NCI-H2196 treated with DMSO at 0.1 percent for 48 hours (cell line): Measurements from ENCODE around the gene TXN2.
A peak's percentile ranks its signal among the peaks of the same experiment; 100 is the strongest.
"Not testable (repeated sequence)": the region's sequence is repeated elsewhere in the genome, so short reads cannot be mapped to it uniquely, and the experiment has no call there.

ENCODE experiments used
- DNase-seq: peaks from one replicate; lab custom pipeline; 2025; ENCODE audit not compliant: unreplicated experiment; lab: John Stamatoyannopoulos, UW

TXN2 gene, protein sequence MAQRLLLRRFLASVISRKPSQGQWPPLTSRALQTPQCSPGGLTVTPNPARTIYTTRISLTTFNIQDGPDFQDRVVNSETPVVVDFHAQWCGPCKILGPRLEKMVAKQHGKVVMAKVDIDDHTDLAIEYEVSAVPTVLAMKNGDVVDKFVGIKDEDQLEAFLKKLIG

DNA sequence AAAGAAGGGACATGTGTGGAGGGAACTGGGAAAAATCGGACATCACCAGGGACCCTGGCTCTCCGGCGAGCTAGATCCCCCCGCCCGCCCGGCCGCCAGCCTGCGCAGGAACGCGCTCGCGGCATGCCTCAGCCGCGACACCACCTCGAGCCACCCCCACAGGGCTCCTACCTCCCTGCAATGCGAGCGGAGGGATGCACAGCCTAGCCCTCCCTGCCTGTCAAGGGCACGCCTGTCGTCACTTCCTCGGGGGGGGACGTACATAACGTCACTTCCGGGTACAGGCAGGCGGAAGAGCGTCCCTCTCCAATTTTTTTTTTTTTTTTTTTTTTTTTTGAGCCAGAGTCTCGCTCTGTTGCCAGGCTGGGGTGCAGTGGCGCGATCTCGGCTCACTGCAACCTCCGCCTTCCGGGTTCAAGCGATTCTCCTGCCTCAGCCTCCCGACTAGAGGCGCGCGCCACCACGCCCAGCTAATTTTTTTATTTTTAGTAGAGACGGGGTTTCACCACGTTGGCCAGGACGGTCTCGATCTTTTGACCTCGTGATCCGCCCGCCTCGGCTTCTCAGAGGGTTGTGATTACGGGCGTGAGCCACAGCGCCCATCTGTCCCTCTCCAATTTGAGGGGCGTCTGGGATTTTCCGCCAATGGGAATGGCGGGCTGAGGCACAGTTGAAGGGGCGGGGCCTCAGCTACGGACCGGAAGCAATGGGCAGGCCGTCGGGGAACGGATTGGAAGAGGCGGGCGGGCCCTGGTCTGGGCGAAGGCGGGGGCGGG lies at the start of gene TXN2:
TXN2 (minus strand) TSS at position 248 of the 776 bp plus-strand sequence. CDS start 803 bp downstream, outside the sequence.
- peak; percentile 81 for DNase-seq

DNA sequence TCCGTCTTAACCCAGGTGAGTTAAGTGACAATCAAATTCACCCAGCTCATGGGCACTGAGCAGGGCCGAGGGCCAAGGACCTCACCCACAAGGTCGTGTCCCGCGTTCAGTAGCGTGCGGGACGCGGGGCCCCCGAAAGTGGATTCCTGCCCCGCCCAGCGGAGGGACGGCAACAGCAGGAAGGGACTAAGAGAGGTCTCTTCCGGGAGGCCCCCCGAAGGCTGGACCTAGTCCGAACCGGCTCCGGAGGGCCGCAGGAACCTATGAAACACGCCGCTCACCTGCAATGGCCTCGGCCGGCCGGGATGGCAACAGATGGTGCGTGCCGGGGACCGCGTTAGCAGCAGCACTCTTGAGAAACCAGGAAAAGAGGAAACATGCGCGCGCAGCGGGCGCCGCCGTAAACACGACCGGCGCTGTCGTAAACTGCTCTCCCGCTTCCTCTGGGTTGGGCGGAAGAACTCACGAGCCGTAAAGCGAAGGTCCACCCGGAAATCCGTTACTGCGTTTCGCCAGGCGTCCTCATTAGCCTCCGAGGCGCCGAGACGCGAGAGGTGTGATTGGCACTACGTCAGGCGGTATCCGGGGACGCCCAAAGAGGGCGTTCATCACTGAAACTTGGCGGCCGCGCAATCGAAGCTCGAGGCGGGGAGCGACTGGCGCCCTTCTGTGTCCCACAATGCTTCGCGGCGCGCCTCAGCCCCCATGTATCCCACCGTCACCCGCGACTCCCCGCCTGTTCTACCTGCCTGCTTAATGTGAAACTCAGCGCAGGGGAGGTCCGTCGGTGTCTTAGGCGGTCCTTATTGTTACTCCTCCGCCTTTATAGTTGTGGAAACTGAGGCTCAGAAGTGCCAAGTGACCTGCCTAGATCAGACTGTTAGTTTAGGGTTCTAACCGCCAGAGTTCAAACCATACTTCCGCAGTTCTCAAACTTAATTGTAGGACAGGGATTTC lies 47.6 kb upstream of the TXN2 start, which contains the start of gene EIF3D:
EIF3D (minus strand) TSS at position 372 of the 957 bp plus-strand sequence. CDS start 3,045 bp downstream, outside the sequence.
- DNase-seq: peak; percentile 88

DNA sequence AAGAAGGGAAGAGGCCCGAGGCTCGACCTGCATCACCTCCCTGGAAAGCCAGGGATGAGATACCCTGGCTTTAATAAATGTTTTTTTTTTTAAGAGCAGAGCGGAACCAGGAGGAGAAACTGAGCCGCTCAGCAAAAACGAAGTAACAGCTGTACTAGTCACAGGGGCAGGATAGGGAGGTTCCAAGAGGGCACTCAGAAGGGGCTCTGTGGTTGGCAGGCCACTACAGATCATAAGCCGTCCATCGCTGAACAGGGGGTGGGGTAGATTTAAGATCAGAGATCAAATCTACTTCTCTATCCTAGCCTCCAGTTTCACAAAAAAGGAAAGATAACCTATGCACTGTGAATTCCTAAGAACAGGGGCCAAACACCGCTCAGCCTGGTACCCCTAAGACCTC lies 46.9 kb upstream of the TXN2 start:
- DNase-seq: no peak

DNA sequence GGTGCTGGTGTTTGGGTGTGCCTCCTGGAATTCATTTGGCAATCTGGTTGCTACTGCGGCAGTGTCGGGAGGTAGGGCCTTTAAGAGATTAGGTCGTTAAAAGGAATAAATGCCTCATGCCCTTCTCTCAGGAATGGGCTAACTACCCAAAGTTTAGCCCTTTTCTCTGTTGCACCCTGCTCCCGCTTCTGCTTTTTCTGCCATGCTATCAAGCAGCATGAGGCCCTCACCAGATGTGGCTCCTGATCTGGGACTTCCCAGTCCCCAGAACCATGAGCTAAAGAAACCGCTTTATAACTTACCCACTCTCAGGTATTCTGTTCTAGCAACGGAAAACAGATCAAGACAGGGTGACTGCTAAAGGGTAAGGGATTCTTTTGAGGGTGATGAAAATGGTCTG lies 41.2 kb upstream of the TXN2 start:
- DNase-seq: no peak

DNA sequence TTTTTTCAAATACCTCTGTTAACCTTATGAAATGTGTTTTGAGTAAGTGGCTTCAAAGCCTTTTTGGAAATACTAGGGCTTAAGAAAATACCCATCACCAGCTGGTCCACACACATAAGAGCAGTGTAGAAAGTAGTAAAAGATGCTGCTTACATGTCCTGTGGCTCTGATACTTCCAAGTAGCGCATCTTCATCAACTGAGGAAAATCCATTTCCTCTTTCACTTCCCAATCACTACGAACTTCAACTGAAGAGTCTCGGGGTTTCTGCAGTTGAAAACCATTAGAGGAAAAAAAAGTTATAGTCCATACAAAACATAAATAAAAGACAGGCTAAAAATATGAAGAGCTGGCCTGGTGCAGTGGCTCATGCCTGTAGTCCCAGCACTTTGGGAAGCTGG lies 39.0 kb upstream of the TXN2 start:
- no peak for DNase-seq

DNA sequence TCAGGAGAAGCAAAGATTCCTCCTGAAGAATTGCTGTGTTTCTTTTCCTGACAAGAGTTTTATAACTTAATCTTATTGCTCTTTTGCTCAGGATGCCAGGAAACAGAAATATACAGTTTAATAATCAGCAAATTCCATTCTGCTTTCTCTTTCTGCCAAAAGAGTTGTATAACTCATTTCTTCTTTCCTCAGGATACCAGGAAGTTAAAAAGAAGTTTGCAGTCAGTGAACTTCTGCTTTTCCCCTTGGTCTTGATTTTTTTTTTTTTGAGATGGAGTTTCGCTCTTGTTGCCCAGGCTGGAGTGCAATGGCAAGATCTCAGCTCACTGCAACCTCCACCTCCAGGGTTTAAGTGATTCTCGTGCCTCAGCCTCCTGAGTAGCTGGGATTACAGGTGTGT lies 38.5 kb upstream of the TXN2 start:
- DNase-seq: not testable (repeated sequence)

DNA sequence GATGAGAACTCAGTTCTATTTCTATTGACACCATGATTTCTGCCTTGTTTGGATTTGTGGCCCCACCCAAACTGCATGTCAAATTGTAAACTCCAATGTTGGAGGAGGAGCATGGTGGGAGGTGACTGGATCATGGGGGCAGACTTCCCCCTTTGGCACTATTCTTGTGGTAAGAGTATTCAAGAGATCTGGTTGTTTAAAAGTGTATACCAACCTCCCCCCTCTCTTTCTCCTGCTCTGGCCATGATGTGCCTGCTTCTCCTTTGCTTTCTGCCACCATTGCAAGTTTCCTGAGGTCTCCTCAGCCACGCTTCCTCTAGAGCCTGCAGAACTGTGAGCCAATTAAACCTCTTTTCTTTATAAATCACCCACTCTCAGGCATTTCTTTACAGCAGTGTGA lies 33.3 kb upstream of the TXN2 start:
- no peak for DNase-seq

DNA sequence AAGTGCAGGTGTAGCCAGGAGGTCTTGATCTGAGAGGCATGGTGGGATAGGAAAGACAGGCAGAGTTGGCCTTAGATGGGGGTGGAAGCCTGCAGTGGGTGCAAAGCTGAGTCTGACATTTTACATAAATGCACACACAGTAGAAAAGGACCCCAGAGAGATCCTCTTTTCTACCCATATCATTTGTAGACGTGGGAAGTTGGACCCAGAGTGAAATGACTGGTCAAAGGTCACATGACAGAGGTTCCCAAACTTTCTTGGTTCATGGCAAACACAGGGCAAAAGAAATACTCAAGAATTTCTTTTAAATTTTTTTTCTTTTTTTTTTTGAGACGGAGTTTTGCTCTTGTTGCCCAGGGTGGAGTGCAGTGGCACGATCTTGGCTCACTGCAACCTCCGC lies 31.6 kb upstream of the TXN2 start:
- DNase-seq: no peak

DNA sequence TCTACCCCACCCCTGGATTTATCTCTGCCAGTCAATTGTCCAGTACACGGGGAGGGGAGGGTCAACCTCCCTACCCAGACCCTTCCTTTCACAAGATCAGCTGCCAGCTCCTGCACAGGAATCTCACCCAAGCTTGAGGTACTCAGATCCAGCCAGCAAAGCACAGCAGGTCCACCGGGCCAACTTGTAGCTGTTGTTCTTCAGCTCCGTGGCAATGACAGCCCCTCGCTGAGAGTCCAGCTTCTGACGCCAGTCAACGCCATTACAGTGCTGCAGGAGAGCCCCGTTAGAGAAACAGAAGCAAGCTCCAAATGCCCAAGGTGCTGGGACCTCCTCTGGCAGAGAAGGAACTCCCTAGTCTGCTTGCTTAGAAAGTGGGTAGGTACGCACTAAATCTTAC lies 30.9 kb upstream of the TXN2 start:
- DNase-seq: no peak

DNA sequence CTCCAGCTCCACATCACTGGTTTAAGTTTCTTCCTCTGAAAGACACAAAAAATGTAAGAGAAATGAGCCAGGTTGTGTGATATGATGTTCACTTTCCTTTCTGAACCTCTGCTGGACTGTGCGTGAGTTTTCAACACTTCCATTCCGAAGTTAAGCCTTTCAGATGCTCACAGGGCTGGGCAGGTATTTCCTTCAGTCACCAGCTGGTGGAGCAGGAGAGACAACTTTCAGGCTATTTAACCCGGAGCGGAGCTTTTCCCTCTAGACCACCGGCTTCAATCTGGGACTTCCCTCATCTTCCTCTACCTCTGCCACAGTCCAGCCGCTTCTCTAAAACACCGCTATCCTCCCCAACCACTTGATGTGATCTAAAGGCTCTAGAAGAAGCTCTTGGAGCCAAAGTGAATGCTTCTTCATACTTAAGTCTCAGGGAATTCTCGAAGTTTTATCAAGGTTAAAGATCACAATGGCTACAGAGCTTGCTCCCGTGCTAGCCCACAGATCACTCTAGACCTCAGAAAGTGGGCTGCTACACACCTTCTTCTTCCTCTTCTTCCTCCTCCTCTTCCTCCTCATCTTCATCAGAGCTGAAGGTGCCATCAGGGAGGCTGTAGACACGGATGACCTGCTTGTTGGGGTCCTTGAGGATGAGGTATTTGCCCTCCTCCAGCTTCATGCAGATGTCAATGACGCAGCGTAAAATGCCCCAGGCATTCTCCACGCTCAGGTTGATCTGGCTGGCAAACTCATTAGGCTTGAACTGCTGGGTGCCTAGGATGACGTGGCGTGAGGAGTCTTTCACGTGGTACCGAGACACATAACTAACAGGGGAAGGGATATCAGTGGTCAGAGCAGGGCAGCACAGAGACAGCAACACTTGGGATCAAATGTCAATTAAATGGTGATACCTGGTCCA lies 29.8 kb upstream of the TXN2 start:
- no peak for DNase-seq

DNA sequence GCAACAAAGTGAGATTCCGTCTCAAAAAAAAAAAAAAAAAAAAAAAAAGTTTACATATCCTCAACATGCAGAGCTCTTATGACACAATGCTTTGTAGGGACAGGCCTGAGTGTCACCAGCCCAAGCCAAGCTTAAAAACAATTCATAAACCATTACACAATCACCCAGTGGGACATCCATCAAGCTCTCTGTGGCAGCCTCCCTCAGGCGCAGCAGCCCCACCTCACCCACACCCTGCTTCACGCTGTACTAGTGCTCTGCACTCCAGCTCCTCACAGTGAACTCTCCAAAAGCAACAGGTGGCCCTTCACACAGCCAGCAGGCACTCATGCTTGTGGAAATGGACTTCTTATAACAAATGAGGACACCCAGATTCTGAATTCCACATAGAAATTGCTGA lies 28.9 kb upstream of the TXN2 start:
- DNase-seq: no peak

DNA sequence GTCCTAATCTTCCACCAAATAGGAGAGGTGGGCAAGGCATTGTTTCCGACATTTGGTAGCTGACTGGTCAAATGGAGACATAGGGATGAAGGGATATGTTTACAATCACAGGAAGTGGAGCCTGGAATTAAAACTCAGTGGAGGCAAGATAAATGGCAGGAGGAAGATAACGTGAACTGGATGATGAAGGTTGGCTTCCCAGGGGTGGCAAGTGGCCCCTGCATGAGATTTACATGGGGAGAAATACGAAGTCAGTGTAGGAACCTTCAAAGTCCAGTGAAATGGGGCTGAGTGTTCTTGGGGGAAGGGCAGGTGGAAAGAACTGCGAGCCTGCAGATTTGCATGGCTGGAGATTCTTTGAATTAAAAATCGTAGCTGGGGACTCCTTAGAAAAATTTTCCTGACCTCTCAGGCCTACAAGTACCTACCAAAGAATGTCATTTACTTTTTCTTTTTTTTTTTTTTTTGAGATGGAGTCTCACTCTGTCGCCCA lies 26.1 kb upstream of the TXN2 start:
- DNase-seq: no peak

DNA sequence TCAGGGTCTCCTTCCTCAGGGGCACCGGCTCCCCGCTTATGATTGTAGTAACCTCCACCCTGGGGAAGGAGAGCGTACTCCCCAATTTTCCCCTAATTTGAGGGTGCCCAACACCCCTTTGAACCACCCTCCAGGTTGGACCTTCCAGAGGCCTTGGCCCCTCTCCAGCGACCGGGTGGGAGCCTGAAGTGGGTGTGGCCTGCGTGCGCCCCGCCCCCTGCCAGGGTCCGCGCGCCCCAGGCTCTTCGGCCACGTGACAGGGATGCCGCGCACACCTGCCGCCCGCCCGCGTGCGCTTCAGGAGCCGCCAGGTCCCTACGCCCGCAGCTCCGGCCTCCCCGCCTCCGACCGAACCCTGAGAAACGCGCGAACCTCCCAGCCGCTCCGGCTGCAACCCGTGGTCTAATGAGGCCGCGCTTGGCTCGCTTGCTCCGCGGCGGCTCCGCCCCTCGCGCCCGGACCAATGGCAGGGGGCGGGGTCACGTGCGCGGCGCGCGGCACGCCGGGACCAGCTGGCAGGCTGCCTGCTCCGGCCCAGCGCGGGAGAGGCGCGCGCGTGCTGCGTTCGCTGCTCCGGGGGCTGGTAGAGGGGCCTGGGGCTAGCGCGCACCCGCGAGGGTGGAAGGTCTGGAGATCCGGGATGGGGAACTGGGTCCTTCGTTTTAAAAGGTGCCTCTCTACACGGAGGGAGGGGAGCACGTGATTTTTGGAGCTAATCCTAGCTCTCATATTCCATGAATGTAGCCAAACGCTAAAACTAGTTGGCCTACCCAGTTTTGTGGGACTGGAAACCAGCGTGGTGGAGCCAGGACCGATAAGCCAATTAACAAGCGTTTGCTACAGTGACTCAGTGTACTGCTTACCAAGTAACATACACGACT lies 25.4 kb upstream of the TXN2 start, which contains the start of gene FOXRED2:
FOXRED2 (minus strand) TSS at position 404 of the 881 bp plus-strand sequence. CDS start 618 bp downstream, outside the sequence.
- DNase-seq: peak; percentile 63

DNA sequence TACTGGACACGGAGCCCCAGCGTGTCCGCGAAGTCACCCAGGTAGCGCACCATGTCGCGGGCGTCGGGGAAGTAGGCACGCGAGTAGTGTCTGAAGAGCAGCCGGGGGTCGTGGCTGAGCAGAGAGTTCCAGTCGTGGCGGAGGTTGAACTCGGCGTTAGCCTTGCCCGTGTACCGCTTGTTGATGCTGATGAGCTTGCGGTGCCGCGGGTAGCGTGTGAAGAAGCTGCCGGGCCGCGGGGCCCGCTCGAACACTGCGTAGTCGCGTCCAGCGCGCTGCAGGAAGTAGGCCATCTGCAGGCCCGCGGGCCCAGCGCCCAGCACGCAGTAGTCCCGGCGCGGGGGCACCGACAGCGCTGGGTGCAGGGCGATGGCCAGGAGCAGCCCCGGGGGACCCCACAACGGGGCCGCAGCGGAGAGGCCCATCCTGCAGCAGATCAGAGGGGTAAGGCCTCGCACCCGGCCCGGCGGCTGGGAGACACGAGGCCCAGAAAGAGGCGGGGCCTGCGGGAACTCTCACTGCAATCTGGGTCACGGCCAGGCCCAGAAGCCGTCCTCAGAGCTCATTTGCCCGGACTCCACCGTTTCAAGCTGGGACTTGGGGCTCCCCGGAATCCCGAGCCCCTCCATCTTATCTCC lies 24.7 kb upstream of the TXN2 start:
- DNase-seq: no peak

DNA sequence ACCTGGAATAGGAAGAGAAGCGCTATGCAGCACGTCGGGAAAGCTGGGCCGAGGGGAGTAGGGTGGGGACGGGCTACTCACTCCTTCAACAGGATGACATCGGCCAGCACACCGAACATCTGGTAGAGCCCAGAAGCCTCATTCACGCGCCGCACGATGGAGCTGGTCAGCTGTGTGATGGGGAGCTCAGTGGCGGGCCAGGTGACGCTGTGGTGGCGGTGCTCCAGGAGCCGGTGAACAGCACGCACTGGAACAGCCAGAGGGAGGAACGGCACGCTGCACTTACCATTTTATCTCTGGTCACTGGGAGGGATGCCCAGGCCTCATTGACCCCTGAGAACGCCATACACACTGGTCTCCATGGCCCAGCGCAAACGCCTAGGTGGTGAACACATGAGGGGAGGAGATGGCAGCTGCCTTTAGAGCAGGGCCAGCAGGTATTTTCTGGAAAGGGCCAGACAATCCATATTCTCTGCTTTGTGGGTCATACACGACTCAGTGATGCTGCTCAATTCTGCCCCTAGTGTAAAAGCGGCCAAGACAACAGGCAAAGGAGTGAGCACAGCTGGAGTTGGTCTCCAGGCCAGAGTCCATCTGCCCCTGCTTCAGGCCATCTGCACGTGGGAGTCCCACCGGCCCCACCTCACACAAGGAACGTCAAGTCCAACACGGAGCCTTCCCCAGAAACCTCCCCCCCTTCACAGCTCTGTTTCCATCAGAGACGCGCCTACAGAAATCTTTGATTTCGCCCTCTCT lies 16.6 kb upstream of the TXN2 start:
- DNase-seq: no peak

DNA sequence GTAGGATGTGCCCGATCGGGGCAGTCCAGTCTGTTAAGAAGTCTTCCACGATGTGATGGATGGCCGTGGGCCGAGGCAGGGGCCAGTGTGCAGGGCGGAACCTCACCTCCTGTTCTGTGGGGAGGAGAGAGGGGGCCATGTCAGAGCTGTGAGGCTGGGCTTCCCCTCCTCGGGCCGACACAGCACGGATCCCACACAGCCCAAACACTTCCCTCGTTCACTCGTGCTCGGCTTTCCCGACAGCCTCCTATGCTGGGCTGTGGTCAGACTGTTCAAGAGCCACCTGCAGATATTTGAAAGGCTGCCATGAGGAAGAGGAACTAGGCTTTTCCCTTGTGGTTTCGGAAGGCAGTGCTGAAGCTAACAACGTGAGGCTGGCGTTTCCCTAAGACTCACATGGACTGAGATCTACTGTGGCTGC lies 12.3 kb upstream of the TXN2 start:
- no peak for DNase-seq

DNA sequence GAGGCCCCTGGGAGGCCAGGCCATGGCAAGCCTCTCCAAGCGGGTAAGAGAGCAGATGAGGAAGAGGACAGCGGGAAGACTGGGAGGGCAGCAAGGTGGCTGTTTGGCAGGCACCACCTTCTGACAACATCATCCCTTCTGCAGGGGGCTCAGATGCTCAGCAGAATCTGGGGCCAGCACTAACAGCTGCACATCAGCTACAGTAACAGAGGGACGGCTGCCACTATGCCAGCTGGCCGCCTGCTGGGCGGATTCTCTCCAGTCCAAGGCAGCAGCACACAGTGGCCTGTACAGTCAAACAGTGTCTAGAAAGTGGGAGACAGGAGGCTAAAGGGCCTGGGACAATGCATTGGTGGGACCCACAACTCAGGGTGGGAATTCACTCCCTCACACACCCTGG lies 10.7 kb upstream of the TXN2 start:
- DNase-seq: no peak

DNA sequence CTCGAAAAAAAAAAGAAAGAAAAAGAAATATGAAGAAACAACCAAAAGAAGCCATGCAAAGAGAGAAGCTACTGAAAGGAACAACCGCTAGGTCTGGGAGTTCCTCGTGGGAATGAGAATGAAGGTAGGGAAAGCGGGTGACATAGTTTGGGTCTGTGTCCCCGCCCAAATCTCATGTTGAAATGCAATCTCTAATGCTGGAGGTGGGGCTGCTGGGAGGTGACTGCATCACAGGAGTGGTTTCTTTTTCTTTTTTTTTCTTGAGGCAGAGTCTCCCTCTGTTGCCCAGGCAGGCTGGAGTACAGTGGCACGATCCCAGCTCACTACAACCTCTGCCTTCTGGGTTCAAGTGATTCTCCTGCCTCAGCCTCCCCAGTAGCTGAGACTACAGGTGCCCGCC lies 9.7 kb upstream of the TXN2 start:
- no peak for DNase-seq
